GM12891 (cell line): ENCODE data around the gene ZNF697.
"Not testable (repeated sequence)": the region's sequence is repeated elsewhere in the genome, so short reads cannot be mapped to it uniquely, and the experiment has no call there.

ENCODE experiments used
- POLR2A ChIP-seq: IDR thresholded peaks from 2 replicates; pipeline ENCODE4 v1.6.1; 2011; ENCODE audit warnings: low read depth, low read length, control low read depth
- POLR2AphosphoS5 ChIP-seq: IDR thresholded peaks from 2 replicates; pipeline ENCODE4 v1.6.1; 2011; ENCODE audit warnings: low read depth, low read length, control low read depth
- SPI1 ChIP-seq: IDR thresholded peaks from 2 replicates; pipeline ENCODE4 v1.6.1; 2011; ENCODE audit warnings: low read depth, low read length, control low read depth

- TF ChIP-seq SPI1, POLR2AphosphoS5, POLR2A: not testable (repeated sequence)
Measured at GRCh38 chr1:119615100-119615499, 33.0 kb downstream of the ZNF697 start.
